ENCODE measurements around the gene SCUBE2.

DNA sequence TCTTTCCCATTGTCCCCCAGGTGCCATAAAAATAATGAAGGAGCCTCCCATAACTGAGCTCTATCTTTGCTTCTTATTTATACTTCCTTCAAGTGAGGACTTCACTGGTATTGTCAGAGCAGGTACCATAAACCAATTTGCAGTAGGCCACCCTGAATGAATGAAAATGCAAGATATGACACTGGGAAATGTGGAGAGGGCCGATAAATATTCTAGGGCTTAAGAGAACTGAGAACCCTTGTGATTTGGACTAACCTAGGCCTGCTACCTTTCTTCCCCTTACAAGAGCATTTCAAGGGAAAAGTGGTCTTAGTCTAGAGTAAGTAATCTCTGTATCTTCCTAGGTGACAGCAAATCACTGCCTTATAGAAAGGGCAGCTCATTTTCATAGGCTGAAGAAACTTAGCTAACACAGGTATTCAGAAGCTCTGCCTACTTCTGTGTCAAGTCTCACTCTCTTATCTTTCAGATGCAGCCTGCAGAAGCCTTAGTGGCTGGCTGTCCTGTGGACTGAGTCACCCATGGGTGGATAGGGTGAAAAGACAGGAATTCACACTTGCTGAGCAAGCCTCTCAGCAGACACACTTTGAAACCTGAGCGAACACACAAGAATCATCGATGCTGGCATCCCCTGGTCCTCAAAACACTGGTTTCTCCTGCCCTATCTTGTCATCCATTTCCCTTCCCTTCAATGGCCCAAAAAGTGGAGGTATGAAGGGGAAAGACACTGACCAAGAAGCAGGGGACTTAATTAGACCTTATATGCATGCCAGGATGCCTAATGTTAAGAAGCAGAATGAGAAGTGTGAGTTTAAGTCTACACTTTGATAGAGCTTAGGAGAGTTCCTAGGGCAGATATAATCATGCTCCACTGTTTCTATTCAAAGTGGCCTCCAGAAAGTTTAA, 102.8 kb downstream of the SCUBE2 start:
- TF ChIP-seq JUN (IDR thresholded peaks at IDR 0.05) (no peak), EP300 (IDR thresholded peaks at IDR 0.05) (no peak)
- TF ChIP-seq, protein P1, sequence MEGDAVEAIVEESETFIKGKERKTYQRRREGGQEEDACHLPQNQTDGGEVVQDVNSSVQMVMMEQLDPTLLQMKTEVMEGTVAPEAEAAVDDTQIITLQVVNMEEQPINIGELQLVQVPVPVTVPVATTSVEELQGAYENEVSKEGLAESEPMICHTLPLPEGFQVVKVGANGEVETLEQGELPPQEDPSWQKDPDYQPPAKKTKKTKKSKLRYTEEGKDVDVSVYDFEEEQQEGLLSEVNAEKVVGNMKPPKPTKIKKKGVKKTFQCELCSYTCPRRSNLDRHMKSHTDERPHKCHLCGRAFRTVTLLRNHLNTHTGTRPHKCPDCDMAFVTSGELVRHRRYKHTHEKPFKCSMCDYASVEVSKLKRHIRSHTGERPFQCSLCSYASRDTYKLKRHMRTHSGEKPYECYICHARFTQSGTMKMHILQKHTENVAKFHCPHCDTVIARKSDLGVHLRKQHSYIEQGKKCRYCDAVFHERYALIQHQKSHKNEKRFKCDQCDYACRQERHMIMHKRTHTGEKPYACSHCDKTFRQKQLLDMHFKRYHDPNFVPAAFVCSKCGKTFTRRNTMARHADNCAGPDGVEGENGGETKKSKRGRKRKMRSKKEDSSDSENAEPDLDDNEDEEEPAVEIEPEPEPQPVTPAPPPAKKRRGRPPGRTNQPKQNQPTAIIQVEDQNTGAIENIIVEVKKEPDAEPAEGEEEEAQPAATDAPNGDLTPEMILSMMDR (IDR thresholded peaks at IDR 0.05): no peak
- TF ChIP-seq, protein P2, sequence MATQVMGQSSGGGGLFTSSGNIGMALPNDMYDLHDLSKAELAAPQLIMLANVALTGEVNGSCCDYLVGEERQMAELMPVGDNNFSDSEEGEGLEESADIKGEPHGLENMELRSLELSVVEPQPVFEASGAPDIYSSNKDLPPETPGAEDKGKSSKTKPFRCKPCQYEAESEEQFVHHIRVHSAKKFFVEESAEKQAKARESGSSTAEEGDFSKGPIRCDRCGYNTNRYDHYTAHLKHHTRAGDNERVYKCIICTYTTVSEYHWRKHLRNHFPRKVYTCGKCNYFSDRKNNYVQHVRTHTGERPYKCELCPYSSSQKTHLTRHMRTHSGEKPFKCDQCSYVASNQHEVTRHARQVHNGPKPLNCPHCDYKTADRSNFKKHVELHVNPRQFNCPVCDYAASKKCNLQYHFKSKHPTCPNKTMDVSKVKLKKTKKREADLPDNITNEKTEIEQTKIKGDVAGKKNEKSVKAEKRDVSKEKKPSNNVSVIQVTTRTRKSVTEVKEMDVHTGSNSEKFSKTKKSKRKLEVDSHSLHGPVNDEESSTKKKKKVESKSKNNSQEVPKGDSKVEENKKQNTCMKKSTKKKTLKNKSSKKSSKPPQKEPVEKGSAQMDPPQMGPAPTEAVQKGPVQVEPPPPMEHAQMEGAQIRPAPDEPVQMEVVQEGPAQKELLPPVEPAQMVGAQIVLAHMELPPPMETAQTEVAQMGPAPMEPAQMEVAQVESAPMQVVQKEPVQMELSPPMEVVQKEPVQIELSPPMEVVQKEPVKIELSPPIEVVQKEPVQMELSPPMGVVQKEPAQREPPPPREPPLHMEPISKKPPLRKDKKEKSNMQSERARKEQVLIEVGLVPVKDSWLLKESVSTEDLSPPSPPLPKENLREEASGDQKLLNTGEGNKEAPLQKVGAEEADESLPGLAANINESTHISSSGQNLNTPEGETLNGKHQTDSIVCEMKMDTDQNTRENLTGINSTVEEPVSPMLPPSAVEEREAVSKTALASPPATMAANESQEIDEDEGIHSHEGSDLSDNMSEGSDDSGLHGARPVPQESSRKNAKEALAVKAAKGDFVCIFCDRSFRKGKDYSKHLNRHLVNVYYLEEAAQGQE (IDR thresholded peaks at IDR 0.05): no peak

Data from A549 (cell line).